ENCODE results near the gene TATDN2.

Gene TATDN2

DNA sequence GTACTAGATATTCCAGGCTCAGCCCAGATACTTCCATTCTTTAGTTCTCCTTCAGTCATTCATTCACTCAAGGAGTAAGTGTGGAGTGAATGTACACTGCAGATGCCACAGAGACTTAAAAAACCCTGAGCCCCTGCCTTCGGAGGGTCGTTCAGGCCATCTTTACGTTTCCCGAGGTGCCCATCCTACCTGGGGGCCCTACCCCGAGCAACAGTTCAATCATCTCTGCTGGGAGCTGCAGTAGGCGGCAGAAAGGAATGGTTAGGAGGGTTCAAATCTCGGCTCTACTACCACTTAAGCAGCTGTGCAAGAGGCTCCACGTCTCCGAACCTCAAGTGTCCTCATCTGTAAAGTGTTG lies 72.0 kb downstream of the TATDN2 start:
- DNase-seq = no peak

DNA sequence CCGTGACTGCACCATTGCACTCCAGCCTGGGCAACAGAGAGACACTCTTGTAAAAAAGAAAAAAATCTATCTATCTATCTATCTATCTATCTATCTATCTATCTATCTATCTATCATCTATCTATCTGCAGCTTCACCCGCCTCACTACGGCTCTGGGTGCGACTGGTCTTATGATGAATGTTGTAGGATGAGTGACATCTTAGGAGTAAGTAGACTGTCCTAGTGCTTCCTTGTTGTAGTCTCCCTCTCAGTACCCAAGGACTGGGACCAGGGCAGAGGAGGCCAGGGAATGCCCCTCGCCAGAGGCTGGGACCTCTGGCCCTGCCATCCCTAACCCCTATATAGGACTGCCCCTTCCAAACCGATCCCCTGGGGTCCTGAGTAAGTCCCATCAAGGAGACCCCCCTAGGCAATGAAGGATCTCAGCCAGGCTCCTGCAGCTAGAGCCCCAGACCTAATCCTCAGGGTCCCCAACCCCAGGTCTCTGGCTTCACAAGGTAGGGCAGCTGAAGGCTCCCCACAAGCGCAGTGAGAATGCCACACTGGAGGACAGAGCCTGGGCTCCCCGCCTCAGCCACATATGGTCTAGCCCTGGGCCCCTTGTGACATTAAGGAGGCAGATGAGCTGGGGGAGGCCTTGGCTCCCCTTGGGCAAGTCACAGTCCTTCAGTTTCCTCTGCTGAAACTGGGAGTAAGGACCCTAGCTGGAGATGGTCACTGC lies 73.5 kb downstream of the TATDN2 start:
- no peak for DNase-seq

DNA sequence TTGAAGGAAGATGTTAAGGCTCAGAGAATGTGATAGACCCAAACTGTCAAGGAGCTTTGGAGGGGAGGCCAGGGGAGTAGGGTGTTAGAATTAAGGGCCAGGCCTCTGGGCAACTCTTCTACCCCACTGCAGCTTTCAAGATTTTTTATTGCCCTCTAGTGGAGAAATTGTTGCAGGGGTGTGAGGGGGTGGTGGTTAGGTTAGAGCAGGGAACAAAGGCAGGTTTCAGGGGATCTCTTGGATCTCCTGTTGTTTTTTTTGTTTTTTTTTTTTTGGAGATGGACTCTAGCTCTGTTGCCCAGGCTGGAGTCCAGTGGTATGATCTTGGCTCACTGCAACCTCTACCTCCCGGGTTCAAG lies 74.1 kb downstream of the TATDN2 start:
- DNase-seq = no peak

DNA sequence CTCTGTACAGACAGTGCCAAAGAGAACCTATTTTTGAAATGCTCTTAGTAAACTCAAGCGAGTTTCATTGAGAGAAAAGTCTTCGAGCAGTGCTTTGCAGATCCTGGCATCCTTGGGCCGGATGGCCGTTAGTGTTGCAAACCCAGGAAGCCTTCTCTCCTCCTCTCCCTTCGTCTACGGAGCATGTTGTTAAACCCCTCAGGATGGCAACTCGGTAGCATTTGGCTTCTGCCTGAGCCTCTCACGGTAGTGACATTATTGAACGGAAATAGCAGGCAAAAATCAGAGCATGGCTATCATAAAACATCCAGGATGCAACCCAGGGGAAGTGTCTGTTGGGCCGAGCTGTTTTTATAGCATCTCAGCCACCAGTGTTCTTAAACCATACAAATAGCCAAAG lies 79.3 kb downstream of the TATDN2 start:
- no peak for DNase-seq

DNA sequence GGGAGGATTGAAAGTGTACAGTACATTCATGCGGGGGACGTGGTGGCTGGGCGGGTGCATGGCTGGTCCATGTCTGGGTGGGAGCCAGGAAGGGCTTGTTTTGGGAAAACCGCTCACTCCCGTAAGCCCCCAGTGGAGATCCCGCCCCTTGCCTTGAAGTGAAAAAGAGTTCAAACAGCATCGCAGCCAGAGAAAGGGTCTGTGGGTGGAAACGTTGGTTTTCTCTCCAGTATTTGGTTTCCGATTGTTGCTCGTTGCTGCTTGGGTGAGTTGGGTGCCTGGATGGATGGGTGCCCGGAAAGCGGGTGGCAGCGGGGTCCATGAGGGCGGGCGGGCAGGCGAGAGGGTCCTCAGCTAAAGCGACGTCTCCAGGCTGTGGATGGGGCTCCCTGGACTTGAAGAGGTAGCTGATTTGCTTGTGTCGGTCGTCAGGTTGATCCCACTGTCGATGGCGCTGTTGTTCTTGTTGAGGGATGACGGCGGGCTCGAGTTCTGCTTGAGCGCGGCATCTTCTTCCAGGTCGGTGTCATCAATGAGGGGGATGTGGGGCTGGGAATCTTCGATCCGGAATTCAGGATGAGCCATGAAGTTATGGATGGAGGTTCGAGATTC lies 80.3 kb downstream of the TATDN2 start:
- DNase-seq = no peak

DNA sequence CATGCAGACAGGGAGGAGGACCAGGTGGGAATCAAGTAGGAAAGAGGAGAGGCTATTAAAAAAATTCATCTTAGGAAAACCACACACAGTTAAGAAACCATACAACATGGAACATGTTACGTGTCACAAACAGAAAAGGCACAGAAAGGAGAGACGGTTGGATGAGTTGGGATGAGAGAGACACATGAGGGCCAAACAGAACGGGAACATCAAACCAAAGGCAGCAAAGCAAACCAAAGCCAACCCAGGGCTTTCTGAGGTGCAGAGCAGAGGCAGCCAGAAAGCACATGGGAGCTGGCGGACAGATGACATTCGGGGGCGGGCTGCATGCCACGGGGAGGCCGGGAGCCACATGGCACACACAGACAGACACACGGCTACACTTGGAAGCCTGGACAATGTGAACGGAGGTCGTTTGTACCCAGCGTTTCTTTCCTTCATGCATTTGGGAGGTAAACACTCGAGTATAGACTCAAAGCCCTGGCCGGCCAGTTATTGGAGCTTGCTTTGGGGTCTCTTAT lies 81.3 kb downstream of the TATDN2 start:
- no peak for DNase-seq

DNA sequence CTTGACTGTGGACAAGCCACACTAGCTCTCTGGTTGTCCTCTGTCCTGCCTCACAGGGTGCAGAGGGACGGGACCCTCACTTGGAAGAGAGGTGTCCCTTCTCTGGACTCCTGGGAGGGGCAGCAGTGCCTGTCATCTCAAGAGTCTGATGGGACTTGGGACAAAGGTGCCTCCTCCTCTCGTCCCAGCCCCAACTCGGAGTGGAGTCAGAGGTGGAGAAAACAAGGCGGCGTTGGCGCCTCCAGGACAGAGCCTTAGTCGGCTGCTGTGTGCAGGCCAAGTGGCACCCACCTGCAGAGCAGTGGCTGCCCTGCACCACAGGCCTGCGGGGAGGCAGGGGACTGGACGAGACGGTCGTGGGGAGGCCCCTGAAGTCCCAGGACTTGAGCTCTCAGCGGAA lies 82.1 kb downstream of the TATDN2 start:
- DNase-seq = no peak

Data from DMS79 (cell line).